Measurements from ENCODE around the gene PARD6A. TPM values are rescaled to one million over a fixed set of nuclear protein-coding genes. Genes with fewer than 3 reads are reported as not detected.

PARD6A gene
- total and polyA plus RNA-seq, 2 of the 13 experiments (the other 11 are each of a cell fraction or from before 2014, with no cell fraction given), result 3.5 to 4.3 TPM

GRCh38 chr16:67636713-67637112, 24.0 kb upstream of the PARD6A start:
- no peak overlapping the region for H3K9ac ChIP-seq (ENCODE audit: insufficient read depth, low read depth, low read length)
- H3K27me3 ChIP-seq (ENCODE audit: control insufficient read depth in 1 of 2, insufficient read depth in 2 of 2, low read length in 2 of 2), result no peaks in the 10 kb centered on the region
- peaks cover 20% of the 10 kb centered on the region for H3K4me1 ChIP-seq (ENCODE audit: insufficient read depth, low read length)
- in situ Hi-C loops (cut with HindIII; ENCODE audit: extremely low pct_ligation_motif_present, low pct_unique_long_range_greater_than_20kb), result no loop called here
- H3K9me3 ChIP-seq (ENCODE audit: low read length), result no peaks in the 10 kb centered on the region
- BruUV-seq (replicated peaks), result no TSS peak
- H4K20me1 ChIP-seq (ENCODE audit: insufficient read depth, low read length), result no peaks in the 10 kb centered on the region; the same call in 1 of the 2 replicates
- ATAC-seq (no peak), DNase-seq (ENCODE audit: low spot score) (no peak), FAIRE-seq (no peak)
- ChIA-PET CTCF (ENCODE audit: low intra/inter-chr PET ratio, low total read pairs) (no interaction called here), POLR2A (no interaction called here)
- no peak overlapping the region for H3K4me2 ChIP-seq (ENCODE audit: low read depth, low read length)
- intact Hi-C loops (cut with micrococcal nuclease; ENCODE audit: unreplicated experiment), result no loop called here
- peaks cover 22 to 69% of the 10 kb centered on the region in 2 experiments for H3K36me3 ChIP-seq (replicated peaks in 1 of 2; ENCODE audit: control insufficient read depth in 1 of 2, insufficient read depth in 2 of 2, low read length in 2 of 2)
- no peak overlapping the region for H2AFZ ChIP-seq (ENCODE audit: low read length)
- WGBS (ENCODE audit: low lambda C conversion rate), result 98% methylated on average over 8 of the region's 8 CpGs
- TF ChIP-seq YEATS4 (CRISPR knock-in tag; IDR thresholded peaks at IDR 0.05; ENCODE audit: borderline replicate concordance) (no peak), SETDB1 (CRISPR knock-in tag; IDR thresholded peaks at IDR 0.05; ENCODE audit: borderline replicate concordance) (no peak), SNRNP70 (IDR thresholded peaks at IDR 0.05; ENCODE audit: low read depth, low read length) (no peak), SRSF9 (IDR thresholded peaks at IDR 0.05; ENCODE audit: borderline replicate concordance, insufficient read depth, low read depth, low read length, poor library complexity, severe bottlenecking) (no peak), ZNF530 (CRISPR knock-in tag; IDR thresholded peaks at IDR 0.05; ENCODE audit: low read depth) (no peak), SP4 (CRISPR knock-in tag; IDR thresholded peaks at IDR 0.05) (no peak)
- H3K27ac ChIP-seq (ENCODE audit: extremely low read length, insufficient read depth, low read length), result no peak overlapping the region
- H3K4me3 ChIP-seq (replicated peaks in 1 of 3; ENCODE audit: insufficient read depth in 1 of 3, low read depth in 2 of 3, low read length in 3 of 3), result no peak overlapping the region
- H3K79me2 ChIP-seq (ENCODE audit: insufficient read depth, low read length), result no peaks in the 10 kb centered on the region

- no peak overlapping the region for H3K27ac ChIP-seq (ENCODE audit: extremely low read length, insufficient read depth, low read length)
- 93% methylated on average over 12 of the region's 12 CpGs for WGBS (ENCODE audit: low lambda C conversion rate)
- in situ Hi-C loops (cut with HindIII; ENCODE audit: extremely low pct_ligation_motif_present, low pct_unique_long_range_greater_than_20kb) (no loop called here), intact Hi-C loops (cut with micrococcal nuclease; ENCODE audit: unreplicated experiment) (no loop called here)
- no peak overlapping the region for H3K9ac ChIP-seq (ENCODE audit: insufficient read depth, low read depth, low read length)
- H3K79me2 ChIP-seq (ENCODE audit: insufficient read depth, low read length), result no peaks in the 10 kb centered on the region
- no peak overlapping the region for H3K4me3 ChIP-seq (replicated peaks in 1 of 3; ENCODE audit: insufficient read depth in 1 of 3, low read depth in 2 of 3, low read length in 3 of 3)
- no peak for DNase-seq (ENCODE audit: low spot score)
- H3K36me3 ChIP-seq (replicated peaks in 1 of 2; ENCODE audit: control insufficient read depth in 1 of 2, insufficient read depth in 2 of 2, low read length in 2 of 2), result peaks cover 22 to 60% of the 10 kb centered on the region in 2 experiments
- CTCF ChIA-PET (ENCODE audit: low intra/inter-chr PET ratio, low total read pairs), result no interaction called here
- no peaks in the 10 kb centered on the region for H3K27me3 ChIP-seq (ENCODE audit: control insufficient read depth in 1 of 2, insufficient read depth in 2 of 2, low read length in 2 of 2)
- ATAC-seq, result no peak
- POLR2A ChIA-PET, result no interaction called here
- H4K20me1 ChIP-seq (ENCODE audit: insufficient read depth, low read length), result no peaks in the 10 kb centered on the region; the same call in 1 of the 2 replicates
- H3K9me3 ChIP-seq (ENCODE audit: low read length), result no peaks in the 10 kb centered on the region
- no peak for FAIRE-seq
- no peak overlapping the region for H2AFZ ChIP-seq (ENCODE audit: low read length)
- H3K4me1 ChIP-seq (ENCODE audit: insufficient read depth, low read length), result peaks cover 11% of the 10 kb centered on the region
- BruUV-seq (replicated peaks), result no TSS peak
- H3K4me2 ChIP-seq (ENCODE audit: low read depth, low read length), result no peak overlapping the region
- no peak for TF ChIP-seq SRF (IDR thresholded peaks at IDR 0.05; ENCODE audit: low read depth, low read length)
- TF ChIP-seq ZC3H4 (CRISPR knock-in tag; IDR thresholded peaks at IDR 0.05; ENCODE audit: borderline replicate concordance), result no peak
- TF ChIP-seq, protein P1, sequence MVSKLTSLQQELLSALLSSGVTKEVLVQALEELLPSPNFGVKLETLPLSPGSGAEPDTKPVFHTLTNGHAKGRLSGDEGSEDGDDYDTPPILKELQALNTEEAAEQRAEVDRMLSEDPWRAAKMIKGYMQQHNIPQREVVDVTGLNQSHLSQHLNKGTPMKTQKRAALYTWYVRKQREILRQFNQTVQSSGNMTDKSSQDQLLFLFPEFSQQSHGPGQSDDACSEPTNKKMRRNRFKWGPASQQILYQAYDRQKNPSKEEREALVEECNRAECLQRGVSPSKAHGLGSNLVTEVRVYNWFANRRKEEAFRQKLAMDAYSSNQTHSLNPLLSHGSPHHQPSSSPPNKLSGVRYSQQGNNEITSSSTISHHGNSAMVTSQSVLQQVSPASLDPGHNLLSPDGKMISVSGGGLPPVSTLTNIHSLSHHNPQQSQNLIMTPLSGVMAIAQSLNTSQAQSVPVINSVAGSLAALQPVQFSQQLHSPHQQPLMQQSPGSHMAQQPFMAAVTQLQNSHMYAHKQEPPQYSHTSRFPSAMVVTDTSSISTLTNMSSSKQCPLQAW (CRISPR knock-in tag; IDR thresholded peaks at IDR 0.05), result no peak
- TF ChIP-seq KLF11 (CRISPR knock-in tag; IDR thresholded peaks at IDR 0.05), result no peak
- no peak for TF ChIP-seq GPN1 (CRISPR knock-in tag; IDR thresholded peaks at IDR 0.05; ENCODE audit: borderline replicate concordance)
- TF ChIP-seq ZNF180 (CRISPR knock-in tag; IDR thresholded peaks at IDR 0.05; ENCODE audit: borderline replicate concordance, low read depth), result no peak
- no peak for TF ChIP-seq ZNF713 (CRISPR knock-in tag; IDR thresholded peaks at IDR 0.05)
- TF ChIP-seq, protein P2, sequence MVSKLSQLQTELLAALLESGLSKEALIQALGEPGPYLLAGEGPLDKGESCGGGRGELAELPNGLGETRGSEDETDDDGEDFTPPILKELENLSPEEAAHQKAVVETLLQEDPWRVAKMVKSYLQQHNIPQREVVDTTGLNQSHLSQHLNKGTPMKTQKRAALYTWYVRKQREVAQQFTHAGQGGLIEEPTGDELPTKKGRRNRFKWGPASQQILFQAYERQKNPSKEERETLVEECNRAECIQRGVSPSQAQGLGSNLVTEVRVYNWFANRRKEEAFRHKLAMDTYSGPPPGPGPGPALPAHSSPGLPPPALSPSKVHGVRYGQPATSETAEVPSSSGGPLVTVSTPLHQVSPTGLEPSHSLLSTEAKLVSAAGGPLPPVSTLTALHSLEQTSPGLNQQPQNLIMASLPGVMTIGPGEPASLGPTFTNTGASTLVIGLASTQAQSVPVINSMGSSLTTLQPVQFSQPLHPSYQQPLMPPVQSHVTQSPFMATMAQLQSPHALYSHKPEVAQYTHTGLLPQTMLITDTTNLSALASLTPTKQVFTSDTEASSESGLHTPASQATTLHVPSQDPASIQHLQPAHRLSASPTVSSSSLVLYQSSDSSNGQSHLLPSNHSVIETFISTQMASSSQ (IDR thresholded peaks at IDR 0.05; ENCODE audit: low read depth), result no peak
- TF ChIP-seq, protein P2 (CRISPR knock-in tag; IDR thresholded peaks at IDR 0.05; ENCODE audit: borderline replicate concordance), result no peak
Measured at GRCh38 chr16:67637625-67638024, 23.1 kb upstream of the PARD6A start.

Measured in HepG2 (cell line).